ENCODE measurements around the gene EXOC7. TPM values are rescaled to one million over a fixed set of nuclear protein-coding genes. Genes with fewer than 3 reads are reported as not detected.

EXOC7 gene
- total RNA-seq, 1 donor from 2014 or later = 80.1 TPM

GRCh38 chr17:76091526-76092286 lies 11.9 kb downstream of the EXOC7 start:
- TF ChIP-seq CTCF (IDR thresholded peaks at IDR 0.05; ENCODE audit: insufficient read depth, low read length, poor library complexity, severe bottlenecking) = no peak
- DNase-seq (ENCODE audit: low read depth) = no peak
- Histone ChIP-seq H3K4me3 (ENCODE audit: low read depth, low read length) (no peak overlapping the region), H3K36me3 (ENCODE audit: control insufficient read depth, insufficient read depth, low read length) (peaks cover 5% of the 10 kb centered on the region), H3K27me3 (ENCODE audit: control insufficient read depth, insufficient read depth, low read length) (no peaks in the 10 kb centered on the region)

- TF ChIP-seq CTCF (IDR thresholded peaks at IDR 0.05; ENCODE audit: insufficient read depth, low read length, poor library complexity, severe bottlenecking) = no peak
Measured at GRCh38 chr17:76090517-76091129, 13.0 kb downstream of the EXOC7 start.

GRCh38 chr17:76089680-76090516 lies 13.7 kb downstream of the EXOC7 start:
- peaks cover 5% of the 10 kb centered on the region for H3K36me3 ChIP-seq (ENCODE audit: control insufficient read depth, insufficient read depth, low read length)
- H3K27me3 ChIP-seq (ENCODE audit: control insufficient read depth, insufficient read depth, low read length) = no peaks in the 10 kb centered on the region
- TF ChIP-seq CTCF (IDR thresholded peaks at IDR 0.05; ENCODE audit: insufficient read depth, low read length, poor library complexity, severe bottlenecking) = no peak
- no peak for DNase-seq (ENCODE audit: low read depth)
- H3K4me3 ChIP-seq (ENCODE audit: low read depth, low read length) = no peak overlapping the region

More at GRCh38 chr17:76090517-76091129, 13.0 kb downstream of the EXOC7 start:
- H3K4me3 ChIP-seq (ENCODE audit: low read depth, low read length) = no peak overlapping the region
- peaks cover 5% of the 10 kb centered on the region for H3K36me3 ChIP-seq (ENCODE audit: control insufficient read depth, insufficient read depth, low read length)
- H3K27me3 ChIP-seq (ENCODE audit: control insufficient read depth, insufficient read depth, low read length) = no peaks in the 10 kb centered on the region
- no peak for DNase-seq (ENCODE audit: low read depth)

GRCh38 chr17:76088868-76089576 lies 14.6 kb downstream of the EXOC7 start:
- no peak for DNase-seq (ENCODE audit: low read depth)
- Histone ChIP-seq H3K36me3 (ENCODE audit: control insufficient read depth, insufficient read depth, low read length) (peaks cover 3% of the 10 kb centered on the region), H3K27me3 (ENCODE audit: control insufficient read depth, insufficient read depth, low read length) (no peaks in the 10 kb centered on the region), H3K4me3 (ENCODE audit: low read depth, low read length) (no peak overlapping the region)
- no peak for TF ChIP-seq CTCF (IDR thresholded peaks at IDR 0.05; ENCODE audit: insufficient read depth, low read length, poor library complexity, severe bottlenecking)

GRCh38 chr17:76088041-76088867 lies 15.3 kb downstream of the EXOC7 start:
- Histone ChIP-seq H3K4me3 (ENCODE audit: low read depth, low read length) (no peak overlapping the region), H3K27me3 (ENCODE audit: control insufficient read depth, insufficient read depth, low read length) (no peaks in the 10 kb centered on the region), H3K36me3 (ENCODE audit: control insufficient read depth, insufficient read depth, low read length) (peaks cover 2% of the 10 kb centered on the region)
- peak; percentile 26 for TF ChIP-seq CTCF (IDR thresholded peaks at IDR 0.05; ENCODE audit: insufficient read depth, low read length, poor library complexity, severe bottlenecking)
- no peak for DNase-seq (ENCODE audit: low read depth)
